HFF-Myc (cell line): ENCODE results near the gene PTPRN2.
"Not testable (repeated sequence)": the region's sequence is repeated elsewhere in the genome, so short reads cannot be mapped to it uniquely, and the experiment has no call there.

Source experiments
- DNase-seq: peaks from one replicate; pipeline ENCODE4 v3.0.0-alpha.2; 2011; ENCODE audit warnings: low read depth; ENCODE audit errors: extremely low read depth
- H3K4me3 ChIP-seq: replicated peaks from 2 replicates; pipeline ENCODE4 v1.5.1; 2011; ENCODE audit warnings: low read depth, mild to moderate bottlenecking, control low read depth, low read length
- CTCF ChIP-seq: IDR thresholded peaks from 2 replicates; pipeline ENCODE4 v1.5.1; 2012; ENCODE audit warnings: mild to moderate bottlenecking, low read depth, low read length, control low read depth; ENCODE audit errors: missing control alignments

Gene PTPRN2

GRCh38 chr7:158408318-158408920 is 179.2 kb downstream of the PTPRN2 start:
- no peak for DNase-seq
- no peak for TF ChIP-seq CTCF
- H3K4me3 ChIP-seq, result no peak overlapping the region

GRCh38 chr7:158407581-158408317 is 179.9 kb downstream of the PTPRN2 start:
- DNase-seq, result no peak
- H3K4me3 ChIP-seq, result no peak overlapping the region
- no peak for TF ChIP-seq CTCF

- no peak for DNase-seq
- no peak for TF ChIP-seq CTCF
- no peak overlapping the region for H3K4me3 ChIP-seq
These were observed 180.8 kb downstream of the PTPRN2 start for GRCh38 chr7:158406801-158407200.

GRCh38 chr7:158406364-158406763 is 181.3 kb downstream of the PTPRN2 start:
- no peak for TF ChIP-seq CTCF
- H3K4me3 ChIP-seq, result no peak overlapping the region
- no peak for DNase-seq

GRCh38 chr7:158405771-158406170 is 181.9 kb downstream of the PTPRN2 start:
- not testable (repeated sequence) for DNase-seq, H3K4me3 ChIP-seq

GRCh38 chr7:158405324-158405723 is 182.3 kb downstream of the PTPRN2 start:
- no peak overlapping the region for H3K4me3 ChIP-seq
- DNase-seq, result no peak
- TF ChIP-seq CTCF, result no peak

GRCh38 chr7:158404031-158404761 is 183.4 kb downstream of the PTPRN2 start:
- H3K4me3 ChIP-seq, result no peak overlapping the region
- no peak for TF ChIP-seq CTCF
- no peak for DNase-seq
